HG03565 (cell line): Measurements from ENCODE around the gene S100A3.

Experiments used
- ATAC-seq: cut with Tn5 transposase; IDR thresholded peaks from one replicate; pipeline ENCODE4 v1.9.1; 2021; ENCODE audit warnings: mild to moderate bottlenecking, moderate library complexity; ENCODE audit not compliant: unreplicated experiment

The S100A3 gene

DNA sequence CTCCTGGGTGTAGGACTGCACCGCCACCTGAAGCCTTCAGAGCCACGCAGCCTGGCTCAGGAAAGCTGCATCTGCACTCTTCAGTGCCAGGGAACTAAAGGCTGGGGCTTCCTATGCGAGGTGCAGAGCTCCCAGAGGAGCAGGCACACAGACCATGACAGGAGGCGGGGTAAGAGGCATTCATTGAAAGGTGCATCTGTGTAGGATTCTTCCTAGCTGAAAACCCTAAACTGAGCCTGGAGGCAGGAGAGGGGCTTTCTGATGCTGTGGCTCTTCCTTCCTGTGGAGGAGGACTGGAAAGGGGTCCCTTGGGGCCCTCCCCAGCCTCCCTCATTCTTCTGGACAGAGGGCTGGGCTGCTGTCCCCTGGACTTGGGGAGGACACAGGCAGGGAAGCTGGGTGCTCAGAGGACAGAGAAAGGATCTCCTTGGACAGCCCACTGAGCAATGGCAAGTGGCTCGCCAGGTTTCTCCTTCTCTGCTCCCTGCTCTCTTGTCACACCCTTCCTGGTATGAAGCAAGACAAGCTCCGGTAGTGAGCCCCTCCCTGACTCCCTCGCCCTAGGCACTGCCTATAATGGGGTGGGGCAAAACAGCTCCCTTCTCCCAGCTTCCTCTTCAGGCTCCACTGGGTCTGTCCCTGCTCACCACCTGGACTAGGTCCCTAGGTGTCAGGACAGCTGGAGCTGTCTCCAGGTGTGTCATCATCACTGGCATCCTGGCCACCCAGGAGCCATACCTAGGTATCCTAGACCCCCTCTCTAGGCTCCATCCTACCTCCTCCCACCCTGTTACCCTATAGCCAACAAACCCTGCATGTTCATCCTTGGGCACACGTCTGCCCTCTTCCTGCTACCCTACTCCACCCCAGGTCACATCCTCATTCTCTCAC is 33.3 kb downstream of the S100A3 start:
- ATAC-seq: no peak

DNA sequence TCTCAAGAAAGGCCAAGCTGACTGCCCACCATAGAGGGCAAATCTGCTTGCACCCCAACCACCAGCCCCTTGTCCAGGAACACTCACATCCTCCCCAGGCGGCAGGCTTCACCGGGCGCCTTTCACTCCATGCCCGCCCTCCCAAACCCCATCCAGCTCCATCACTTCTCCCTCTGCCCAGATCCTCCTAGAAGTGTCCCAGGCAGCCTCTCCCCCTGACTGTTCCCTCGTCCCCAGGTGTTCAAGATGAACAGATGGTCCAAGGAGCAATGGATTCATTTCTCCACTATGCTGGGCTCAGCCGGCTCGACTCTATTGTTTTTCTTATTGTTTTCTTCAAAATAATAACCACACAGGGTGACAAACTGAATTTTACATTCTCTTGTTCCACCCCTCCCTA is 35.4 kb downstream of the S100A3 start:
- no peak for ATAC-seq

DNA sequence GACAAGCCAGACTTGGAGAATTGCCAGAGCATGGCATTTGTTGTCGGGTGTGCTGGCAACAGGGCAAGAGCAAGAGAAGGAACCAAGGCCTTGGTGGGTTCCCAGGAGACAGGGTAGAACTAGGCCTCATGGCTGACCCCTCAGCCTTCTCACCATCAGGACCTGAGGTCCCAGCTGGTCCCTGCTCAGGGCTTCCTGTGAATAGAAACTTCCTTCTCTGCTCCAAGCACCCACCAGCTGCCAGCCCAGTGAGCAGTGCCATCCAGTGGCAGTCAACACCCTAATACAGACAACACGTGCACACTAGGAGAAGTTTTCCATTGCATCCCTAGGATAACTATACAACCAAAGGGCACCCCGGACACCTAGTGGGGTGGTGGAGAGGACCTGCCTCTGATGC is 36.0 kb downstream of the S100A3 start:
- no peak for ATAC-seq

- ATAC-seq: no peak
These were observed 38.1 kb downstream of the S100A3 start for GRCh38 chr1:153510984-153511410.

DNA sequence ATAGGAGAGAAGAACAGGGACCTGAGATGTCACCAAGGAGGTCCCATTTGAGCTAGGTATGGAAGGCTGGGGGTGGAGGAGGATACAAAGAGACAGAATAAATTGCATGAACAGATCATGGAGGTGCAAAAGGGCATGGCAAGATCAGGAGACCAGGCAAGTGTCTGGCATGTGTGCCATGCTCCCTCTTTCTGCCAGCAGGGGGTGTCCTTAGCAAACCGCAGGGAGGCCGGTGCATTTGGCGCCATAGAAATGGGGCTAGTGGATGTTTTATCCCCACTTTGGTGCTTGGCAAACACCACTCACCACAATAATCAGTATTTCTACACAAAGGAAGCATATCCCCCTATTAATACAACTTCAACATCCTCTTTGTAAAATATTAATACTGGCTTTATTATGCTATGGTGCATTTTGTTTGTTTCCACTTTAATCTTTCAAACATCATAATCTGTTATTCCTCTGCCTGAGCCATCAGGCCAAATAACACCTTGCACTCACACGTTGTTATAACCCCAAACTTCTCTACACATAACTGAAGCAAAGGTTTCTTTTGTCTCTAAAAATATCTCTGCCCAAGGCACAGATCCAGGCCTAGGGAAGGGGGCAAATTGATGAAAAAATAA is 39.2 kb downstream of the S100A3 start:
- ATAC-seq: no peak

DNA sequence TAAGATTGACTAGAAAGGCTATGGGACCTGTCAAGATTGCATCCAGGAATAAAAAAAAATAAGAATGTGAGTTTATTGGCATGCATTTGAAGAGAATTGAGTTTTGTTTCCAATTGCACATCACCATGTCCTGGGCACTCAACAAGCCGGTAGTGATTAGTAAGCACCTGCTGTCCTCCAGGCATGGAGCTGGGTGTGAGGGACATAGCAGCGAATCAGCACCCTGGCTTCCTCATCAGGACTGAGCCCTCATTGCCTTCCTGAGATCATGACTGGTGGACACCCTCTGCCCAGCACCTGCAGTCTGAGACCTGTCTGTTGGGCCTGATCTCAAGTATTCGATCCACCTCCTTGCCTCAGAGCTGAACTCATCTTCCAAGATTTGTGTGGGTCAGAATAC is 40.0 kb downstream of the S100A3 start:
- no peak for ATAC-seq

GRCh38 chr1:153507926-153508583 is 41.0 kb downstream of the S100A3 start:
- ATAC-seq: no peak

- no peak for ATAC-seq
These were observed 42.1 kb downstream of the S100A3 start for GRCh38 chr1:153506831-153507413.

- no peak for ATAC-seq
These were observed 42.7 kb downstream of the S100A3 start for GRCh38 chr1:153506386-153506785.

- ATAC-seq: no peak
These were observed 43.5 kb downstream of the S100A3 start for GRCh38 chr1:153505576-153505975.

GRCh38 chr1:153503766-153504165 is 45.3 kb downstream of the S100A3 start:
- ATAC-seq: no peak

- no peak for ATAC-seq
These were observed 50.3 kb downstream of the S100A3 start for GRCh38 chr1:153498746-153499145.
